ENCODE data around the gene SAMD10.
A peak's percentile ranks its signal among the peaks of the same experiment; 100 is the strongest.
"Not testable (repeated sequence)": the region's sequence is repeated elsewhere in the genome, so short reads cannot be mapped to it uniquely, and the experiment has no call there.

Gene SAMD10

GRCh38 chr20:63968136-63968927 is 11.1 kb downstream of the SAMD10 start:
- H3K36me3 Mint-ChIP-seq (ENCODE audit: low read depth): peaks cover 21% of the 10 kb centered on the region
- H3K4me1 Mint-ChIP-seq (ENCODE audit: low read depth): peaks cover 14% of the 10 kb centered on the region
- no peaks in the 10 kb centered on the region for H3K27me3 Mint-ChIP-seq (ENCODE audit: low read depth)
- peak overlapping the region; percentile 80 for H3K27ac Mint-ChIP-seq
- H3K9me3 Mint-ChIP-seq: no peaks in the 10 kb centered on the region
- peak overlapping the region; percentile 85 for H3K4me3 Mint-ChIP-seq

GRCh38 chr20:63967330-63968135 is 11.9 kb downstream of the SAMD10 start:
- peaks cover 10% of the 10 kb centered on the region for H3K4me1 Mint-ChIP-seq (ENCODE audit: low read depth)
- H3K27me3 Mint-ChIP-seq (ENCODE audit: low read depth): no peaks in the 10 kb centered on the region
- peak overlapping the region; percentile 31 for H3K4me3 Mint-ChIP-seq
- no peaks in the 10 kb centered on the region for H3K9me3 Mint-ChIP-seq
- H3K27ac Mint-ChIP-seq: no peak overlapping the region
- H3K36me3 Mint-ChIP-seq (ENCODE audit: low read depth): peaks cover 18% of the 10 kb centered on the region

- Mint-ChIP-seq H3K9me3 (no peaks in the 10 kb centered on the region), H3K27me3 (ENCODE audit: low read depth) (no peaks in the 10 kb centered on the region), H3K27ac (no peak overlapping the region), H3K4me1 (ENCODE audit: low read depth) (peaks cover 10% of the 10 kb centered on the region), H3K36me3 (ENCODE audit: low read depth) (peaks cover 20% of the 10 kb centered on the region), H3K4me3 (no peak overlapping the region)
These were observed 12.5 kb downstream of the SAMD10 start for GRCh38 chr20:63966944-63967322.

GRCh38 chr20:63966172-63966943 is 13.1 kb downstream of the SAMD10 start:
- Mint-ChIP-seq H3K4me3 (no peak overlapping the region), H3K9me3 (no peaks in the 10 kb centered on the region), H3K27ac (no peak overlapping the region), H3K27me3 (ENCODE audit: low read depth) (no peaks in the 10 kb centered on the region), H3K4me1 (ENCODE audit: low read depth) (peaks cover 10% of the 10 kb centered on the region), H3K36me3 (ENCODE audit: low read depth) (peaks cover 23% of the 10 kb centered on the region)

- H3K36me3 Mint-ChIP-seq (ENCODE audit: low read depth): peaks cover 26% of the 10 kb centered on the region
- peaks cover 7% of the 10 kb centered on the region for H3K4me1 Mint-ChIP-seq (ENCODE audit: low read depth)
- no peaks in the 10 kb centered on the region for H3K27me3 Mint-ChIP-seq (ENCODE audit: low read depth)
- no peak overlapping the region for H3K27ac Mint-ChIP-seq
- no peak overlapping the region for H3K4me3 Mint-ChIP-seq
- H3K9me3 Mint-ChIP-seq: no peaks in the 10 kb centered on the region
These were observed 15.0 kb downstream of the SAMD10 start for GRCh38 chr20:63964412-63964811.

- Mint-ChIP-seq H3K27ac (no peak overlapping the region), H3K27me3 (ENCODE audit: low read depth) (no peaks in the 10 kb centered on the region)
These were observed 15.6 kb downstream of the SAMD10 start for GRCh38 chr20:63963784-63964301.

GRCh38 chr20:63963348-63963741 is 16.1 kb downstream of the SAMD10 start:
- H3K9me3 Mint-ChIP-seq: no peaks in the 10 kb centered on the region
- H3K27ac Mint-ChIP-seq: no peak overlapping the region
- peaks cover 3% of the 10 kb centered on the region for H3K4me1 Mint-ChIP-seq (ENCODE audit: low read depth)
- no peaks in the 10 kb centered on the region for H3K27me3 Mint-ChIP-seq (ENCODE audit: low read depth)
- peaks cover 24% of the 10 kb centered on the region for H3K36me3 Mint-ChIP-seq (ENCODE audit: low read depth)
- H3K4me3 Mint-ChIP-seq: no peak overlapping the region

More at GRCh38 chr20:63963784-63964301, 15.6 kb downstream of the SAMD10 start:
- Mint-ChIP-seq H3K36me3 (ENCODE audit: low read depth) (peaks cover 26% of the 10 kb centered on the region), H3K4me1 (ENCODE audit: low read depth) (peaks cover 5% of the 10 kb centered on the region), H3K4me3 (no peak overlapping the region), H3K9me3 (no peaks in the 10 kb centered on the region)

GRCh38 chr20:63962426-63963347 is 16.8 kb downstream of the SAMD10 start:
- Mint-ChIP-seq H3K9me3 (no peaks in the 10 kb centered on the region), H3K27me3 (ENCODE audit: low read depth) (no peaks in the 10 kb centered on the region), H3K4me3 (no peak overlapping the region), H3K27ac (no peak overlapping the region), H3K4me1 (ENCODE audit: low read depth) (peaks cover 2% of the 10 kb centered on the region), H3K36me3 (ENCODE audit: low read depth) (peaks cover 21% of the 10 kb centered on the region)

GRCh38 chr20:63961664-63962425 is 17.6 kb downstream of the SAMD10 start:
- peaks cover 21% of the 10 kb centered on the region for H3K36me3 Mint-ChIP-seq (ENCODE audit: low read depth)
- no peaks in the 10 kb centered on the region for H3K27me3 Mint-ChIP-seq (ENCODE audit: low read depth)
- no peaks in the 10 kb centered on the region for H3K9me3 Mint-ChIP-seq
- H3K4me1 Mint-ChIP-seq (ENCODE audit: low read depth): peaks cover 8% of the 10 kb centered on the region
- H3K27ac Mint-ChIP-seq: no peak overlapping the region
- H3K4me3 Mint-ChIP-seq: no peak overlapping the region

GRCh38 chr20:63960654-63961621 is 18.5 kb downstream of the SAMD10 start:
- H3K4me3 Mint-ChIP-seq; H3K9me3 Mint-ChIP-seq; H3K27me3 Mint-ChIP-seq (ENCODE audit: low read depth); H3K27ac Mint-ChIP-seq; H3K4me1 Mint-ChIP-seq (ENCODE audit: low read depth): not testable (repeated sequence)
- peaks cover 12% of the 10 kb centered on the region for H3K36me3 Mint-ChIP-seq (ENCODE audit: low read depth)

- H3K27me3 Mint-ChIP-seq (ENCODE audit: low read depth): no peaks in the 10 kb centered on the region
- H3K4me1 Mint-ChIP-seq (ENCODE audit: low read depth): peaks cover 10% of the 10 kb centered on the region
- H3K9me3 Mint-ChIP-seq: no peaks in the 10 kb centered on the region
- H3K27ac Mint-ChIP-seq: peak overlapping the region; percentile 45
- H3K4me3 Mint-ChIP-seq: no peak overlapping the region
- H3K36me3 Mint-ChIP-seq (ENCODE audit: low read depth): peaks cover 11% of the 10 kb centered on the region
These were observed 19.8 kb downstream of the SAMD10 start for GRCh38 chr20:63959699-63960075.

- no peaks in the 10 kb centered on the region for H3K9me3 Mint-ChIP-seq
- peak overlapping the region; percentile 49 for H3K27ac Mint-ChIP-seq
- peaks cover 11% of the 10 kb centered on the region for H3K36me3 Mint-ChIP-seq (ENCODE audit: low read depth)
- H3K4me3 Mint-ChIP-seq: no peak overlapping the region
- H3K4me1 Mint-ChIP-seq (ENCODE audit: low read depth): peaks cover 16% of the 10 kb centered on the region
- H3K27me3 Mint-ChIP-seq (ENCODE audit: low read depth): no peaks in the 10 kb centered on the region
These were observed 20.3 kb downstream of the SAMD10 start for GRCh38 chr20:63958964-63959698.
